Lower leg skin (tissue), 3 donors: ENCODE measurements around the gene TMEM132A.

Source experiments
- CTCF ChIP-seq, 3 donors: fragments of 450-650 bp; IDR thresholded peaks; one replicate each; pipeline ENCODE4 v1.5.1; 2016; ENCODE audit warnings: antibody characterized with exemption in 3 of 3, mild to moderate bottlenecking in 3 of 3, moderate library complexity in 2 of 3
- POLR2A ChIP-seq, 2 donors: fragments of 450-650 bp; IDR thresholded peaks; one replicate each; pipeline ENCODE4 v1.6.1; 2016 to 2017; ENCODE audit warnings: antibody characterized with exemption in 2 of 2, mild to moderate bottlenecking in 1 of 2, moderate library complexity in 1 of 2

GRCh38 chr11:60926500-60926899 lies 2.2 kb downstream of the TMEM132A start:
- TF ChIP-seq CTCF (IDR thresholded peaks at IDR 0.05) (no peak), POLR2A (IDR thresholded peaks at IDR 0.05) (no peak)
